Fibroblast of mammary gland (primary cell): Measurements from ENCODE around the gene CACNA1G.
A peak's percentile ranks its signal among the peaks of the same experiment; 100 is the strongest.

ENCODE experiments used
- DNase-seq: peaks from one replicate; pipeline ENCODE4 v3.0.0-alpha.2; 2010; ENCODE audit warnings: low read depth
- H3K4me3 ChIP-seq: 2 replicates; pipeline ENCODE4 v1.5.1; 2011; ENCODE audit warnings: low read depth, mild to moderate bottlenecking, low read length, moderate library complexity; ENCODE audit not compliant: control insufficient read depth
- CTCF ChIP-seq: conservative IDR thresholded peaks from 2 replicates; pipeline ENCODE4 v1.5.1; 2011; ENCODE audit warnings: low read depth, low read length, inconsistent platforms; ENCODE audit not compliant: control insufficient read depth, insufficient read depth

Gene CACNA1G

GRCh38 chr17:50667259-50668024 is 106.9 kb downstream of the CACNA1G start:
- H3K4me3 ChIP-seq = no peak overlapping the region
- no peak for DNase-seq
- no peak for TF ChIP-seq CTCF

GRCh38 chr17:50668025-50668837 is 107.7 kb downstream of the CACNA1G start:
- H3K4me3 ChIP-seq = no peak overlapping the region
- DNase-seq = peak; percentile 49
- no peak for TF ChIP-seq CTCF

- no peak for TF ChIP-seq CTCF
- H3K4me3 ChIP-seq = no peak overlapping the region
- no peak for DNase-seq
These were observed 108.5 kb downstream of the CACNA1G start for GRCh38 chr17:50668838-50669581.

GRCh38 chr17:50672071-50672470 is 111.6 kb downstream of the CACNA1G start:
- H3K4me3 ChIP-seq = no peak overlapping the region
- TF ChIP-seq CTCF = no peak
- no peak for DNase-seq

- TF ChIP-seq CTCF = no peak
- H3K4me3 ChIP-seq = no peak overlapping the region
- no peak for DNase-seq
These were observed 112.5 kb downstream of the CACNA1G start for GRCh38 chr17:50672831-50673551.

- no peak overlapping the region for H3K4me3 ChIP-seq
- no peak for DNase-seq
- no peak for TF ChIP-seq CTCF
These were observed 114.7 kb downstream of the CACNA1G start for GRCh38 chr17:50675190-50675589.
